ENCODE measurements around the gene AP3S1.

The AP3S1 gene

DNA sequence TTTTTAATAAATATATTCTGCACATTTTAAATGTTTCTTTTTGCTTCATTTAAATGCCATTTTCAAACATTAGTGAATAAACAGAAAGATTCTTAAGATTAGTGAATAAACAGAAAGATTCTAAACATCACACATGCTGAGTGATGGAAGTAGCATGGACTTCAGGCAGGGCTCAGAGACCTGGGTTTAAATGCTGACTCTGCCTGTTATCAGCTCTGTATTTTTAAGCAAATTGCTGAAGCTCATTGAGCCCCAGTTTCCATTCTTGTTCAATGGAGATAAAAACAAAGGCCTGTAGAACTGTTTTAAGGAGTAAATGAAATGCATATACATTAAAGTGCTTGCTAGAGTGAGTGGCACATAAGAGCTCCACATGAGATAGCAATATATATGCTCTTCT lies 112.4 kb downstream of the AP3S1 start:
- Histone ChIP-seq H3K4me2 (ENCODE audit: low read length) (no peak overlapping the region), H3K9ac (ENCODE audit: low read length) (no peak overlapping the region), H3K18ac (ENCODE audit: low read length) (no peak overlapping the region), H3K27me3 (ENCODE audit: insufficient read depth, low read length, poor library complexity) (no peaks in the 10 kb centered on the region), H3K27ac (ENCODE audit: low read depth, low read length) (no peak overlapping the region), H2BK5ac (ENCODE audit: low read length) (no peak overlapping the region), H3K36me3 (ENCODE audit: control insufficient read depth, insufficient read depth, low read length) (no peaks in the 10 kb centered on the region), H4K5ac (ENCODE audit: low read length) (no peak overlapping the region), H2AK5ac (ENCODE audit: low read length) (no peak overlapping the region), H3K23ac (ENCODE audit: low read length) (no peak overlapping the region), H3K79me1 (ENCODE audit: low read length) (no peaks in the 10 kb centered on the region), H2BK120ac (ENCODE audit: low read depth, low read length) (no peak overlapping the region), H3K4ac (ENCODE audit: low read depth, low read length) (no peak overlapping the region), H4K8ac (ENCODE audit: low read depth, low read length) (no peak overlapping the region), H2BK15ac (replicated peaks; ENCODE audit: low read depth) (no peak overlapping the region), H3K4me3 (ENCODE audit: low read length) (no peak overlapping the region), H3K56ac (ENCODE audit: low read length) (no peak overlapping the region), H3K79me2 (ENCODE audit: control insufficient read depth, insufficient read depth, low read length) (no peaks in the 10 kb centered on the region), H3K4me1 (ENCODE audit: control insufficient read depth, low read depth, low read length) (no peaks in the 10 kb centered on the region)
- no peak for DNase-seq

- Histone ChIP-seq H4K5ac (ENCODE audit: low read length) (no peak overlapping the region), H3K4me3 (ENCODE audit: low read length) (no peak overlapping the region), H3K79me2 (ENCODE audit: control insufficient read depth, insufficient read depth, low read length) (no peaks in the 10 kb centered on the region), H2BK15ac (replicated peaks; ENCODE audit: low read depth) (no peak overlapping the region), H3K56ac (ENCODE audit: low read length) (no peak overlapping the region), H2BK5ac (ENCODE audit: low read length) (no peak overlapping the region), H4K8ac (ENCODE audit: low read depth, low read length) (no peak overlapping the region), H2AK5ac (ENCODE audit: low read length) (no peak overlapping the region), H2BK120ac (ENCODE audit: low read depth, low read length) (no peak overlapping the region), H3K27ac (ENCODE audit: low read depth, low read length) (no peak overlapping the region), H3K18ac (ENCODE audit: low read length) (no peak overlapping the region), H3K79me1 (ENCODE audit: low read length) (no peaks in the 10 kb centered on the region), H3K4me1 (ENCODE audit: control insufficient read depth, low read depth, low read length) (no peaks in the 10 kb centered on the region), H3K23ac (ENCODE audit: low read length) (no peak overlapping the region), H3K4me2 (ENCODE audit: low read length) (no peak overlapping the region), H3K36me3 (ENCODE audit: control insufficient read depth, insufficient read depth, low read length) (no peaks in the 10 kb centered on the region), H3K27me3 (ENCODE audit: insufficient read depth, low read length, poor library complexity) (peaks cover 2% of the 10 kb centered on the region), H3K9ac (ENCODE audit: low read length) (no peak overlapping the region), H3K4ac (ENCODE audit: low read depth, low read length) (no peak overlapping the region)
- DNase-seq: no peak
- no CpG with 5 or more reads among the region's 6 CpGs for WGBS (ENCODE audit: extremely low coverage, insufficient coverage, low lambda C conversion rate)
These were observed 115.2 kb downstream of the AP3S1 start for GRCh38 chr5:115956957-115957356.

DNA sequence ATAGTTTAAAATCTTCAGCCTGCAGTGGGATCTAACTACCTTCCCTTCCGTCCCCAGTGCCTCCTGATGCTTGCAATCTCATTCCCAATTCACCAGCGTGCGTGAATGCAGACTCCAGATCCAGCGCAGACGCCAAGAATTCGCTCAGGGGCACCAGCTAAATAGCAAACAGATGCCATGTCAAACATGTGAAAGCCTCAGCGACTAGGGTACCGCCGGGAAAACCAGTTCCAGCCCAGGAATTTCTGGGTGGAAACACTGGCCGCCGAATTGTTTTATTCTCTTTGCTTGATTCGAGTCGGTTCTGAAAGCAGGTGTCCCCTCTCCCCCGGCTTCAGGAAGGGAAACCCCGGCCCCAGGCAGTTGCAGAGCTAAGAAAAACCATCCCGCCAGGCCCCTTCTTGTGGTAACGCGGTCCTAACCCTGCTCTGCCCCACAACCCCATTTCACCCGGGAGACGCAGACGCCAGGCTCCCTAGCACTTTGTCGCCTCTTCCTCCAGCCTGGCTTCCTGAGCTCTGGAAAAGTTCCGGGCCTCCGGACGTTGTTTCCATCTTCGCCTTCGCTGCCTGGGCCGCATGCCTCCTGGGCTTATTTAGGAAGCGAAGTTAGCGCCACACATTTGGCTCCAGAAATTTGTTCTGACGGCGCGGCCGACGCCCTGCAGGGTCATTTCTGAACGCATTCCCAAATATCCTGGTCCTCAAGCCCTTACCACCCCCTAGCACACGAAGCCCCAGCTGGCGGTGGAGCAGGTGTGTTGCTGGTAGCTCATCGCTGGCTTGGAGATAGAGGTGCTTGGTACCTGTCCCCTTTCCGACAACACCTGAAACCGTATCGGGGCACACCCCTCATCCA lies 119.9 kb downstream of the AP3S1 start:
- peaks cover 13% of the 10 kb centered on the region for H3K27me3 ChIP-seq (ENCODE audit: insufficient read depth, low read length, poor library complexity)

DNA sequence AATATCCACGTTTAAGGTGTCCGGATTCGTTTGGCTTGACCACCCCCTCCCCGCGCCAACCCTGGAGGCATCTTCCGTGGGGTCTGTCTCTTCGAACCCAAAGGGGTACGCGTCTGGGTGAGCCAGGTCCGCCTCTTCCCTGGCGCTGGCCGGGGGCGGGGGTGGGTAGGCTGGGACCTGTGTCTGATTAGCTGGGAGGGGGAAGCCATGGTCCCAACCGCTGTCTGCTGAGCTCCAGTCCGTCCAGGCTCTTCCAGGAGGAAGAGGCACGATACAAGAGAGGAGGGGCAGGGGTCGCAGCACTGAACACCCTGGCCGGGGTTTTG lies 120.5 kb downstream of the AP3S1 start, which contains the start of gene LVRN:
Gene LVRN, plus strand, starts transcription at position 237 of the 326 bp plus-strand sequence. CDS start 143 bp downstream, outside the sequence.
- Histone ChIP-seq H3K79me1 (ENCODE audit: low read length) (no peaks in the 10 kb centered on the region), H4K8ac (ENCODE audit: low read depth, low read length) (no peak within 1 kb of the TSS), H3K4me2 (ENCODE audit: low read length) (peak within 1 kb of the TSS; percentile 25), H2AK5ac (ENCODE audit: low read length) (no peak within 1 kb of the TSS), H2BK15ac (replicated peaks; ENCODE audit: low read depth) (no peak within 1 kb of the TSS), H3K9ac (ENCODE audit: low read length) (no peak within 1 kb of the TSS), H3K4me1 (ENCODE audit: control insufficient read depth, low read depth, low read length) (no peaks in the 10 kb centered on the region), H2BK120ac (ENCODE audit: low read depth, low read length) (no peak within 1 kb of the TSS), H3K27me3 (ENCODE audit: insufficient read depth, low read length, poor library complexity) (peaks cover 13% of the 10 kb centered on the region), H3K27ac (ENCODE audit: low read depth, low read length) (no peak within 1 kb of the TSS), H3K4ac (ENCODE audit: low read depth, low read length) (no peak within 1 kb of the TSS), H4K5ac (ENCODE audit: low read length) (no peak within 1 kb of the TSS), H3K36me3 (ENCODE audit: control insufficient read depth, insufficient read depth, low read length) (no peaks in the 10 kb centered on the region), H2BK5ac (ENCODE audit: low read length) (no peak within 1 kb of the TSS), H3K56ac (ENCODE audit: low read length) (no peak within 1 kb of the TSS), H3K4me3 (ENCODE audit: low read length) (no peak within 1 kb of the TSS), H3K79me2 (ENCODE audit: control insufficient read depth, insufficient read depth, low read length) (no peaks in the 10 kb centered on the region), H3K18ac (ENCODE audit: low read length) (no peak within 1 kb of the TSS), H3K23ac (ENCODE audit: low read length) (no peak within 1 kb of the TSS)
- no CpG with 5 or more reads among the region's 18 CpGs for WGBS (ENCODE audit: extremely low coverage, insufficient coverage, low lambda C conversion rate)
- no peak for DNase-seq

More for the DNA sequence above, 119.9 kb downstream of the AP3S1 start:
- Histone ChIP-seq H2BK15ac (replicated peaks; ENCODE audit: low read depth) (no peak overlapping the region), H2BK5ac (ENCODE audit: low read length) (no peak overlapping the region), H3K4ac (ENCODE audit: low read depth, low read length) (no peak overlapping the region), H3K56ac (ENCODE audit: low read length) (no peak overlapping the region), H2BK120ac (ENCODE audit: low read depth, low read length) (no peak overlapping the region), H3K23ac (ENCODE audit: low read length) (no peak overlapping the region), H4K5ac (ENCODE audit: low read length) (no peak overlapping the region), H3K4me1 (ENCODE audit: control insufficient read depth, low read depth, low read length) (no peaks in the 10 kb centered on the region), H2AK5ac (ENCODE audit: low read length) (no peak overlapping the region), H3K79me2 (ENCODE audit: control insufficient read depth, insufficient read depth, low read length) (no peaks in the 10 kb centered on the region), H3K36me3 (ENCODE audit: control insufficient read depth, insufficient read depth, low read length) (no peaks in the 10 kb centered on the region), H3K4me3 (ENCODE audit: low read length) (no peak overlapping the region), H3K79me1 (ENCODE audit: low read length) (no peaks in the 10 kb centered on the region), H3K18ac (ENCODE audit: low read length) (no peak overlapping the region), H3K27ac (ENCODE audit: low read depth, low read length) (no peak overlapping the region), H3K4me2 (ENCODE audit: low read length) (no peak overlapping the region), H4K8ac (ENCODE audit: low read depth, low read length) (no peak overlapping the region), H3K9ac (ENCODE audit: low read length) (no peak overlapping the region)
- DNase-seq: no peak
- WGBS (ENCODE audit: extremely low coverage, insufficient coverage, low lambda C conversion rate): no CpG with 5 or more reads among the region's 42 CpGs

GRCh38 chr5:115962565-115963402 lies 121.0 kb downstream of the AP3S1 start:
- Histone ChIP-seq H3K4me3 (ENCODE audit: low read length) (no peak overlapping the region), H3K27me3 (ENCODE audit: insufficient read depth, low read length, poor library complexity) (peaks cover 13% of the 10 kb centered on the region), H3K27ac (ENCODE audit: low read depth, low read length) (no peak overlapping the region), H3K18ac (ENCODE audit: low read length) (no peak overlapping the region), H2BK15ac (replicated peaks; ENCODE audit: low read depth) (no peak overlapping the region), H2BK120ac (ENCODE audit: low read depth, low read length) (no peak overlapping the region), H3K56ac (ENCODE audit: low read length) (no peak overlapping the region), H3K9ac (ENCODE audit: low read length) (no peak overlapping the region), H2AK5ac (ENCODE audit: low read length) (no peak overlapping the region), H3K23ac (ENCODE audit: low read length) (no peak overlapping the region), H3K36me3 (ENCODE audit: control insufficient read depth, insufficient read depth, low read length) (no peaks in the 10 kb centered on the region), H2BK5ac (ENCODE audit: low read length) (no peak overlapping the region), H3K79me2 (ENCODE audit: control insufficient read depth, insufficient read depth, low read length) (no peaks in the 10 kb centered on the region), H3K4me2 (ENCODE audit: low read length) (peak overlapping the region; percentile 25), H3K4me1 (ENCODE audit: control insufficient read depth, low read depth, low read length) (no peaks in the 10 kb centered on the region), H3K79me1 (ENCODE audit: low read length) (no peaks in the 10 kb centered on the region), H3K4ac (ENCODE audit: low read depth, low read length) (no peak overlapping the region), H4K5ac (ENCODE audit: low read length) (no peak overlapping the region), H4K8ac (ENCODE audit: low read depth, low read length) (no peak overlapping the region)
- DNase-seq: peak; percentile 28
- WGBS (ENCODE audit: extremely low coverage, insufficient coverage, low lambda C conversion rate): no CpG with 5 or more reads among the region's 71 CpGs

Data from mesendoderm (in vitro differentiated cells).